ENCODE results near the gene AMIGO1.
A peak's percentile ranks its signal among the peaks of the same experiment; 100 is the strongest.

Gene AMIGO1

DNA sequence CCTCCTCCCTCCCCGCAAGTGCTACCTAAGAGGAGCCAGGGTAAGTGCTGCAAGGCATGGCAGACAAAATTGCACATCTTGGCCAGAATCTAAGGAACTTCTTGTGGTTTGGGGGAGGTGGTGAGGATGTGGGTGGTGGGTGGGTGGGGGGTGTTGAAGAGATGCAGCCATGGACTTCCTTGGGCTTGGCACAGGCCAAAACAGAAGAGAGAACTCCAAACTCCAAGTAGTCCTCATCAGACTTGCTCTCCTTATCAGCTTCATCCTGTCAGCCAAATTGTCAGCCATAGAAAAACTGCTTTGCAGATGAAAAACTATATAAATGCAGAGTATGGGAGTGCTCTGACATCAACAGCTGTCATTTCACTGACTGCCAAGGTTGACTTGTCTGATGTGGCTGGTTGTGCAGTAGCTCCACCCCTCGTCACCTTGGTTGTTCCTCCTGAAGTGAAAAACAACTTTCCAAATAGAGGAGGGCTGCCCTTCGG lies 7.1 kb downstream of the AMIGO1 start:
- DNase-seq (ENCODE audit: low read depth in 3 of 3), result peak in 1 of 3 experiments; percentile 18

DNA sequence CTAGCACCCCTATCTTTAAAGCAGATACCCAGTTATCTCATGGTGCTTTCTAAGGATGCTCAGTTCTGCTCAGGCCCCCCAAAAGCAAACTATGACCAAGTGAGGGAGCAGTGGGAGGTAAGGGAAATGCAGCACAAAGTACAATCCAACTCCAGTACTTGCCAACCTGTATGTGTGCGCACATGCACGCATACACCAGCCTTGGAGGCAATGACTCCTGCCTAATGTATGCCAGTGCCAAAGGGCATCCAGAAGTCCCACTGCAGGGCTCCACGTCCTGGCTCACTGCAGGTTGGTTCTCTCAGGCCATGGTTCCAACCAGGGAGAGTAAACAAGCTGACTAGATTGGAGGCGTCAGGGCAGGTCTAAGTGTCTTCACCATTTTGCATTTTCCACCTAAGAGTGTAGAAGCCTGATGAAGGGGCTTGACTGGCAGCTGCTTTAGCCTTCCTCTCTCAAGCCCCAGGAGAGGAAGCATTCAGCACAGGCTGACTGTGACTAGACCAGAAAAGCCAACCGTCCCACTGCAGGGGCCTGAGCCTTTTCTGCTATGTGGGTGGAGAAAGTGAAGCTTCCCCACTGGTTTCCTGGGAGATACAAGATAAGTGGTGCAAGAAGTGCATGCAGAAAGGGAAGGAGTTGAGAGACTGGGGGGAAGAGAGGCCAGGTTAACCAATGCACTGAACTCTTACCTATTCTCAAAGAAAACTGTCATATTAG lies 7.7 kb downstream of the AMIGO1 start:
- DNase-seq (ENCODE audit: low read depth in 3 of 3), result no peak

DNA sequence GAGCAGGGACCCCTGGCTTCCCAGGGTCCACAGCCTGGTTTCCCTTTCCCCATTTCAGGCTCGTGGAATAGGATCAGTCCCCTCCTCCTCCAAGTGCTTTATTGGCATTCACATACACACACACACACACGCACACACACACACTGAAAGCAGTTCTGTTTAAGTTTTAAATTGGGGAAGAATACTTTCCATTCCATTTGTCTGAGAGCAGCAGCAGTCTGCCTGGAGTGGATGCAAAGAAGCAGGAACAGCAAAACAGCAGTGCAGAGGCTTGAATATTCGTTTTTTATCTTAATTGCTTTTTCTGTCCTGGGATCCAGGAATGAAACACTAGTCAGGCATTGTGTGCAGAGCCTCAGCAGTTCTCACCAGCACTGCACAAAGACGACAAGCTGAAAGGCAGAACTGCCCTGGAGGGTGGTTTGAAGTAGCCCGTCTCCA lies 8.6 kb downstream of the AMIGO1 start:
- DNase-seq (ENCODE audit: low read depth in 3 of 3), result no peak

DNA sequence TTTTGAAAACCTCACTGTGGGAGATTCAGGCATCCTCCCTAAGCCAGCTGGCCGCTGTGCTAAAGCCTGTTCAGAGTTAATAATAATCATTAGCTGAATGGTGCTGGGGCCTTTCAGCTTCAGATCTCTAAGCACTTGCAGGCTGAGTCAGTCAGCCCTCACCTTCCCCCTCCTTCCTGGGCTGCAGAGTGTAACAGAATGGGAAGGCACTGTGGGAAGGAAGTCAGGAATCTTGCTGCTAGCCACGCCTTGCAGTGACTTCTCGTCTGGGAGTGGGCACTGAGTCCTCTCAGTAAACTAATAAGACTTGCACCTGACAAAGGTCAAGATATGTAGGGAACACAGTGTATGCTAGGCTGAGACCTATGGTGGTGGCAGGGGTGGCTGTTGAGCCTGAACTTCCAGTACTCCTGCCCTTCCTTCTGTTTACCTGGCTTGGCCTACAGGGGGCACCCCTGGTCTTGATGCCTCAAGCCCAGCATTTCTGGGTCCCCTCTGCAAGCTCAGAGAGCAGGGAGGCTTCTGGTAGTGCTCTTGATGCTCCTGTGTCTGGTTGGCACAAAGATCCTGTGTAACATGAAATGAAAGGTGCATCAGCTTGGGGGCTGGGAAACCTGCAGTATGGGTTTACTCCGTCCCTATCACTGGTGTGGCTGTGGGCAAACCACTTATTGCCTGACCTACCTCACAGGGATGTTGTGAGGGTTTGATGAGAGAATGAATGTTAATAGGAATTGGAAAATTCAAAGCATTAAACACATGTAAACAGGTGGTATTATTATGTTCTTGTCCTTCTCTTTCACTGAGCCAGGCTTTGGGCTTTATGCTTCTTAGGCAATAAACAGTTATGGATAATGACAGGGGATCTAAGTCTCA lies 9.6 kb downstream of the AMIGO1 start:
- DNase-seq (ENCODE audit: low read depth in 3 of 3), result peak in 1 of 3 experiments; percentile 65

DNA sequence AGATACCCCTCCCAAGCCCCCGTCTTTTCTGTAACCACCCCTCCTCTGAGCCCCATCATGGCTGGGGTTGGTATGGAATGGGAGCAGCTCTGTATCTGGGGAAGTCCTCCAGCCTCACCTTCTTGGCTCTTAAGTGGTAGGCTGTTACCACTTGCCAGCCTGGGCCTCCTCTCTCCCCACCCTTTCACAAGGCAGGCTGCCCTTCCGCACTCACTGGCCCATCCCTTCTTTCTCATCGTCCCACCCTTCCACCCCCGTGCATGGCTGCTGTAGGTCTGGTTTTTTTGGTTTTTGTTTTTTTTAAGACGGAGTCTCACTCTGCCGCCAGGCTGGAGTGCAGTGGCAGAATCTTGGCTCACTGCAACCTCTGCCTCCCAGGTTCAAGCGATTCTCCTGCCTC lies 10.4 kb downstream of the AMIGO1 start:
- DNase-seq (ENCODE audit: low read depth in 3 of 3), result no peak

DNA sequence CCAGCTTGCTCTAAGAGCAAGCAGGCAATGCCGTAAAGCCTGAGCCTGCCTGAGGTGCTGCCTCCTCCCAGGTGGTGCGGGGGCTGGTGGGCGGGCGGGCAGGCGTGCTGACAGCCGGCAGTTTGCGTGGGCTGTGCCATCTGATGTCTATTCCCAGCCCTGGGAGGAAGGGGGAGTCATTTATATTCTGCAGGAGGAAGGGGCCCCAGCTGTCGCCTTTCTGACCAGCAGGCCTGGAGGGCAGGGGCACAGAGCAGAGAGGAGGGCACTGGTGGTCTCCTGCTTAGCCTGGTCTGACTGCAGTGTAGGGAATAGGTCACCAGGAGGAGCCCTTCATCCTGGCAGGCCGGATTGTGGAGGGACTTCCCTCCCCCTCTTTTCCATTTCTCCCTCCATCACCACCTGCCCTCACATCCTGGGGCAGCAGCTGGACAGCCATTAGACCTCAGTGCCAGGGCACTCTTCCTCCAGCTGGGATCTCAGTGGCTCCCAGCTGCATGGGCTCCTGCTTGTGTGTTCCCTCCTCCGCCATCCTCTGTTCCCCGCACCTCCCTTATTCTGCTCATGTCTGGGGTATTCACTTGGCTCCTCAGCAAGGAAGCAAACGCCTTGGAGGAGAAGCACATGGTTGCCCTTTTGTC lies 11.2 kb downstream of the AMIGO1 start:
- peak in 1 of 3 experiments; percentile 19 for DNase-seq (ENCODE audit: low read depth in 3 of 3)

DNA sequence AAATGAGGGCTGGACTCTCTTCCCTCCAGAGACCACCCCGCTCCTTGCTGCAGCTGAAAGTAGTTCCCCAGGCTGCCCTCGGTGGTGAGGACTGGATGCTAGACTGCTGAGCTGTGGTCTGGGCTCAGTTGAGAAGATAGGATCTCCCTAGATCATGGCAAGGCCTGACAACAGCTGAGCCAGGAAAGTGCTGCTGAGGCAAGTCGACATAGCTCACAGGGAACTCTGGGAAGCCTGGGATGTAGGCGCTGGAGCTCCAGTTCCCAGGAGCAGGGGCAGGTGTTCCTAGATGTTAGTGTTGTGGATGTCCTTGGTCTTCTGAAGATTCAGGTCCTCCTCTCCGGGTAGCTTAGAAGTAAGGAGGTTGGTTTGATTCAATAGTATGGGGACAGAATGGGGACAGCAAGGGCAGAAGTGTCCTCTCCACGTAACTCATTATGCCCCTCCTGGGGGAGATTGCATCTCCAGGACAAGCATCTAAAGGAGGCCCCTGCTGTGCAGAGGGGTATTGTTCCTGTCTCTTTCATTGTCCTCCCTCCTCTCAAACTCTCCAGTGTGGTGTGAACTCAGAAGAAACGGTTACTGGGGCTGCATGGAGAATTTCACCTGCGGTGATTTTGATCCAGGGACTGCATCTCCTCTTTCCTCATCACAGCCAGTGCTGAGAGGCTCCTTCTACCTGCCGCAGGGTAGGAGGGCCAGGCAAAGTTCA lies 11.9 kb downstream of the AMIGO1 start:
- no peak for DNase-seq (ENCODE audit: low read depth in 3 of 3)

DNA sequence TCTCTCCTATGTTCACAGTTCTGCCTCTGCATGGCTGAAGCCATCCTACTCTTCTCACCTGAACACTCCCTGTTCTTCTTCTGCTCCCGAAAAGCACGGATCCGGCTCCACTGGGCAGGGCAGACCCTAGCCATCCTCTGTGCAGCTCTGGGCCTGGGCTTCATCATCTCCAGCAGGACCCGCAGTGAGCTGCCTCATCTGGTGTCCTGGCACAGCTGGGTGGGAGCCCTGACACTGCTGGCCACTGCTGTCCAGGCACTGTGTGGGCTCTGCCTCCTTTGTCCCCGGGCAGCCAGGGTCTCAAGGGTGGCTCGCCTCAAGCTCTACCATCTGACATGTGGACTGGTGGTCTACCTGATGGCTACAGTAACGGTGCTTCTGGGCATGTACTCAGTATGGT lies 13.8 kb downstream of the AMIGO1 start:
- no peak for DNase-seq (ENCODE audit: low read depth in 3 of 3)

DNA sequence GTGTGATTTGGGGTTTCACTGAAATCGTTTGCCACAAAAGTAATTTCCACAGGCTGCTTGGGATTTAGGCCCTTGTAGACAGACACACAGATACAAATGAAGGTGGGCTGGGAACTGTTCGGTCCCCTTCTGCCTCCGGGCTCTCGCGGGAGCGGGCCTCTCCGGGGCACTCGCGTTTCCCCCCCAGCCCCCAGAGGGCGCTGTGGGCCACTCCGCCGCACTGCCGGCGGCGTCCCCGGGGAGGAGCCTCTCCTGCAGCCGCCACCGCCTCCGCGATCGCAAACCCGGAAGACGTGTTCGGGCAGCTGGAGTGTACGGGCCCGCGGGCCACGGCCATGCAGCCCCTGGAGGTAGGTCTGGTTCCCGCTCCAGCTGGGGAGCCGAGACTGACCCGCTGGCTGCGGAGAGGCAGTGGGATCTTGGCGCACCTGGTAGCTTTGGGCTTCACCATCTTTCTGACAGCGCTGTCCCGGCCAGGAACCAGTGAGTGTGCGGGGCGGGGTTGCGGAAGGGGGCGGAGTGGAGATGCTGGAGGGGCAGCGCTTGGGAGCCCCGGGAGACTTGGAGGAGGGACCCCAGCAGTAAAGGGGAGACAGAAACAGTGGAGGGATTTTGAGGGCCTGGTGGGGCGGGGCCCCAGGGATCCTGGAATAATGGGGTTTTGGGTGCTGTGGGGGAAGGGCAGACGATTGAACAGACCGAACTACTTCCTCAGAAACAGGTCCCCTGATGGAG lies 15.6 kb downstream of the AMIGO1 start, which contains the start of gene CYB561D1:
Gene CYB561D1, plus strand, starts transcription at position 290 of the 735 bp plus-strand sequence. Its CDS starts 46 bp downstream, at position 336.
- peak; percentile 78 to 86 (median 84) for DNase-seq (ENCODE audit: low read depth in 3 of 3)

DNA sequence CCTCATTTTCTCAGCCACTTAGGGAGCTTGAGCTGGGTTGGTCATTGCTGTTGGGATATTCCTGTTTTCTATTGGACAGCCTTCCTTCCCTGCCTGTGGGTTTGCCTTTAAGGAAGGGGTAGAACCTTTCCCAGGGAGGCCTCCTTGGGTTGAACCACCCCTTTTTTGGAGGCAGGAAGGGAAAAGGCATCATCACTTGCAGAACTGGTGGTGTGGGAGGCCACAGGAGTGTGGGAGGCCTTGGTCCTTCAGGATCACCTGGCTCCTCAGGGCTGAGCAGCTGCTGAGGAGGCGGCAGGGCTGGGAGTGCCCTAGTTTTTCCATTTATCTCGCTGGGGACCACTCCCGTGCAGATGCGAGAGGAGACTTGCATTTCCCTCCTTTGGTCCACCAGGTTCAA lies 16.3 kb downstream of the AMIGO1 start:
- DNase-seq (ENCODE audit: low read depth in 3 of 3), result no peak

DNA sequence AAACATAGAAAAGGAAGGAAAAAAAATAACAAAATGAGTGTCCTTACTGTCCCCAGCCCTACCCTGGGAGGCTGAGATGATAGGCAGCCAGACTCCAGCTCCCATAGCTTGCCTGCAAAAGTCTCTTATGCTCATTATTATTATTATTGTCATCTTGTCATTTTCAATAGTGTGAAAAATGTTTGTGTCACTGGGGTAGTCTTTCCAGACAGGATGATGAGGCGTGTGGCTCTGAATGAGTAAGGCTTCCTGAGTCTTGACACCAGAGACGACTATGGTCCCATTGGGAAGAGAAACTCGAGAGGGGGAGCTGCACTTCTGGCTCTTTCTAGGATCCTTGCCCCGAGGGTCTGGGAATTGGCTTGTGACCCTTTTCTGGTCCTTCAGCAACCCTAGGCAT lies 16.7 kb downstream of the AMIGO1 start:
- no peak for DNase-seq (ENCODE audit: low read depth in 3 of 3)

DNA sequence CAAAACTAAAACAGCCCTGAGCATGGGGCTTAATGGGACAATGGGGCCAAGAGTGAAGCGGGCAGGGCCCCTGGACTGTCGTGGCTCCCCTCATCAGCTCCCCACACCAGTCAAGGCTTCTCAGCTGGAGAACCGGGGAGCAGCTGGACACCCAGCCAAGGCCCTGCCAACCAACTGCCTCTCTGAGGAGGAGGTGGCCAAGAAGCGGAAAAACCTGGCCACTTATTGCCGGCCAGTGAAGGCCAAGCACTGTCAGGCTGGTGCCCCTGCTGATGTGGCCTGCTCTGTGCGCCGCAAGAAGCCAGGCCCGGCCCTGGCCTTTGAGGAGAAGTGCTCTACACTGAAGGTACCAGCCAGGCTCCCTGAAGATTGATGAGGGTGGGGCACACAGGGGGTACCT lies 18.2 kb downstream of the AMIGO1 start:
- no peak for DNase-seq (ENCODE audit: low read depth in 3 of 3)

DNA sequence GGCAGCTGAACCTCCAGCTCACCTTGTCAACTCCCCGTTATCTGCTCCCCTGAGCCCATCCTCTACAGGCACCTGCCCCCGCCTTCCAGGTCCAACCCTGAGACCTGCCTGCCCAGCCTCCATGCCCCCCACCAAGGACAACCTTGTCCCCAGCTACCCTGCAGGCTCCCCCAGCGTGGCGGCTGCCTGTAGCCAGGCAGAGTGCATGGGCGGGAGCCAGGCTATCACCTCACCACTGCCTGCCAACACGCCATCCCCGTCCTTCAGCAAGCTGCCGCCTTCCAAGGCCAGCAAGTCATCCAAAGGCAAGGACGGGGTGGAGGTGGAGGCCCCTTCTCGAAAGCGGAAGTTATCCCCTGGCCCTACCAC lies 18.6 kb downstream of the AMIGO1 start:
- DNase-seq (ENCODE audit: low read depth in 3 of 3), result no peak

DNA sequence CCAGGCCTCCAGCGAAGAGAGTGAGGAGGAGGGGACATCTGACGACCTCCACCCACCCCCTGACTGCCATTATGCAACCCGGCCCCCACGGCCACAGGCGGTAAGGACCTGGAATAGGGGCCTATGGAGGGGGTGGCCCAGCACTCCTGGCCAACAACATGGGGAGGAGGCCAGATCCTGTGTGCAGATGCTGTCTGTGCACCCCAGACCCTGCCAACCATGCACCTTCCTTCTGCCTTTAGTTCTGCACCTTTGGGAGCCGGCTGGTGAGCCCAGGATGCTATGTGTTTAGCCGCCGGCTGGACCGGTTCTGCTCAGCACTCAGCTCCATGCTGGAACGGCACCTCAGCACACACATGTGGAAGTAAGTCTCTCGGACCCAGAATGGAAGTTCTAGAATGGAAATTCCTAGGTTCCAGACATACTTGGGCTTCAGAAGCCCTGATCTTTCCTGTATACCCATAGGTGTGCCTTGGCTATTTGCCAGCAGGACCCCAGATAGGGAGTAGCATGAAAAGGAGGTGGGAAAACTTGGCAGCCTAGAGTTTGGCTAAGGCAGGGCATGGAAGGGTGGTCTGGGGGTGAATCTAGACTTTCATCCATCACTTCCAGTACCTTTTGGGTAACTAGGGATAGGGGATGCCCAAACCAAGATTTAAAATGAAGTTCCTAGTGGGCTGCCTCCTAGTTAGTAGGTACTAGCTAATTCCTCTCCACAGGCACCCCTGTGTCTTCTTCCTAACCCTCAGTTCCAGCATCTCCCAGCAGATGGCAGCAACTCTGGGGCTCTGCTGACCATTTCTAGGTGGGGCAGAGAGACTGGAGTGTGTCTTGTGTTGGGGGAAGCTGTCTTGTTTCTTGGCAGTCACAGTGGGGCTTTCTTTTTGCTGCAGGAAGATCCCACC lies 19.2 kb downstream of the AMIGO1 start:
- peak; percentile 55 to 60 (median 57) for DNase-seq (ENCODE audit: low read depth in 3 of 3)

DNA sequence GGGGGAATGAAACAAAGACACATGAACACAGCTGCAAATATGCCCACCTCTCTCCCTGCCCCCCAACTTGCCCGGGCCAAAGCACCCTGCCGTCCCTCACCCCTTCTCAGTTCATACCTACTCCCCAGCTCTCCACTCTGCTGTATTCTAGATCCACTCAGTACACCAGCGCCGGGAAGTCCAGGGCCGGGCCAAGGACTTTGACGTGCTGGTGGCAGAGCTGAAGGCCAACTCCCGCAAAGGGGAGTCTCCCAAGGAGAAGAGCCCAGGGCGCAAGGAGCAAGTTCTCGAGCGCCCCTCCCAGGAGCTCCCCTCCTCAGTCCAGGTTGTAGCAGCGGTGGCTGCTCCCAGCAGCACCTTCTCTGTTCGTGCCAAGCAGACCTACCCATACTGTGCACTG lies 20.8 kb downstream of the AMIGO1 start:
- no peak for DNase-seq (ENCODE audit: low read depth in 3 of 3)

DNA sequence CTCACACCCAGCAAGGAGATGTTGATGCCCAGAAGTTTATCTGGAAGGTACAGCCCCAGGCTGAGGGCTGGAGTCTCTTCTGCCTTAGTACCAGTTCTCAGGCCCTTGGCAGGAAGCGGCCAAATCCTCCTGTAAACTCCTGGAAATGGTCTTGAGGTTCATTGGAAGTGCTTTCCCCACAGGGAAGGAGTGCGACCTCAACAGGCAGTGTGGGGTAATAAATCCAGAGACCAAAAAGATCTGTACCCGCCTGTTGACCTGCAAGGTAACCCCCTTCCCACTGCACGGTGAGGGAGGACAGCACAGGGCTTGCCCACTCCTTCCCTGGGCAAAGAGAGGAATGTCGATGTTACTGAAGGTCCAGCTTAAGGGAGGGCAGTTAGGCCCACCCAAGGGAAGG lies 21.3 kb downstream of the AMIGO1 start:
- DNase-seq (ENCODE audit: low read depth in 3 of 3), result no peak

DNA sequence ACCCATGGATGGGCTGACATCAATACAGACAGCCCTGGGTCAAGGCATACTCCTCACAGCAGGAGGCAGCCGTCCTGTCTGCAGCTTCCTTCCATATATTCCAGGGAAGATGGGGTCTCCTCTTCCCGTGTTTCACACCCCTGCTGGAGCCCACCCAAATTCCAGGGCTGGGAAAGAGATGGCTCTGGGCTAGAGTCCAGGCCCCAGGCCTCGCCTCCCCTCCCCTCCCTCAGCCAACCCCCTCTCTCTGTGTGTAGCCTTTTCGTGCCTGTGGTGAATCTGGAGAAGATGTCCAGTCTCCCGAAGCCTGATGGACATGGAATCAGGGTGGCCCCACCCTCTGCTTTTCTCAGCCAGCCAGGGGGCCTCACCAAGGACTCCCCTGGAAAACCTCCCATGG lies 22.3 kb downstream of the AMIGO1 start:
- DNase-seq (ENCODE audit: low read depth in 3 of 3), result no peak

DNA sequence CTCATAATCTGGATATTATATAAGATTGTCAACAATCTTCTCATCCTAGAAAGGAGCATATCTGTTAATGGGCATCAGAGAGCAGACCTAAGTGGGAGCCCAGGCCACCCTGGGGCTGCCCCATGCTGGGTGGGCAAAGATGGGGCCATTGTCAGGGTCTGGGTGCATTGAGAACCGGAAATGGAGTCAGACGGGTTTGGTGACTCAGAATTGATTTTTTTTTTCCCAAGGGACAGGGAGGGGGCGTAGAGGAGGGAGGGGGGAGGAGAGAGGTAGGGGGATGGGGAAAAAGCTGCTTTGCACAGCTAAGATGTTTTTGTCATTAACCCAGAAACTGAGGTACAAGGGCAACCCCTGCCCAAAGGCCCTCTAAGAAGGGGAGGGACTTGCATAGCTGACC lies 24.5 kb downstream of the AMIGO1 start:
- peak in 1 of 3 experiments; percentile 16 for DNase-seq (ENCODE audit: low read depth in 3 of 3)

DNA sequence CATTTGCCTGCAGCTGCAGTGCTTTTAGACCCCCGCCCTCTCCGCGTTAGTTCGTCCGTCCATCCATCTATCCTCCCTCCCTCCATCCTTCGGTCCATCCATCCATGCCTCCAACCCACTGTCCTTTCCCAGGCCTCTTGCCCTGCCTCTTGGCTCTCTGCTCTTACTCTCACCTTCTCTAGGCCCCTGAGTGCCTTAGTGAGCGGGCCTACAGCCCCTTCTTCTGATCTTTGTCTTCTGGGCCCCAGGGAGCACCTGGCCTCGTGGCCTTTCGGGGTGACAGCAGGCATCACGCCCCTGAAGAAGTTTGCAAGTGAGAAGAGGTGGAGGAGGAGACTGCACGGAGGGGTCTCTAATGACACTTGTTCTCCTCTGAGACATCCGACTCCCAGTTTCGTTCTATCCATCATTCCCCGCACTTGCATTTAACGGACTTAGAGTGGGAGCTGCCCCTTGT lies 25.0 kb downstream of the AMIGO1 start:
- peak in 1 of 3 experiments; percentile 14 for DNase-seq (ENCODE audit: low read depth in 3 of 3)

Measured in stimulated activated CD4-positive, alpha-beta T cell treated with anti-CD3 and anti-CD28 coated beads, TNF-alpha, amount 100 ng/mL, for 24 hours (primary cell).